NCI-H1417 treated with DMSO at 0.1 percent for 48 hours (cell line): Measurements from ENCODE around the gene ERP44.
"Not testable (repeated sequence)": the region's sequence is repeated elsewhere in the genome, so short reads cannot be mapped to it uniquely, and the experiment has no call there.

Experiments used
- DNase-seq: peaks from one replicate; lab custom pipeline; 2025; lab: John Stamatoyannopoulos, UW

The ERP44 gene

GRCh38 chr9:100098887-100099721, at the start of gene ERP44, which contains the start of gene INVS:
TSS of gene ERP44 (minus strand) at chr9:100099000. CDS start at chr9:100098840, 160 bp downstream.
TSS of gene INVS (plus strand) at chr9:100099243. CDS start at chr9:100104522, 5,279 bp downstream.
- peak; percentile 97 for DNase-seq

- DNase-seq = not testable (repeated sequence)
Measured at GRCh38 chr9:100145976-100146375, 47.2 kb upstream of the ERP44 start.

- not testable (repeated sequence) for DNase-seq
Measured at GRCh38 chr9:100145167-100145934, 46.6 kb upstream of the ERP44 start.

- not testable (repeated sequence) for DNase-seq
Measured at GRCh38 chr9:100141862-100142261, 43.1 kb upstream of the ERP44 start.

GRCh38 chr9:100140303-100140702, 41.5 kb upstream of the ERP44 start:
- not testable (repeated sequence) for DNase-seq

- not testable (repeated sequence) for DNase-seq
Measured at GRCh38 chr9:100136799-100137198, 38.0 kb upstream of the ERP44 start.

- DNase-seq = no peak
Measured at GRCh38 chr9:100134731-100135130, 35.9 kb upstream of the ERP44 start.

- DNase-seq = no peak
Measured at GRCh38 chr9:100131875-100132430, 33.2 kb upstream of the ERP44 start.

- DNase-seq = no peak
Measured at GRCh38 chr9:100131216-100131615, 32.4 kb upstream of the ERP44 start.

- DNase-seq = no peak
Measured at GRCh38 chr9:100129772-100130171, 31.0 kb upstream of the ERP44 start.

GRCh38 chr9:100126423-100126822, 27.6 kb upstream of the ERP44 start:
- no peak for DNase-seq

GRCh38 chr9:100125910-100126309, 27.1 kb upstream of the ERP44 start:
- no peak for DNase-seq

GRCh38 chr9:100125236-100125635, 26.4 kb upstream of the ERP44 start:
- DNase-seq = no peak

GRCh38 chr9:100120286-100120685, 21.5 kb upstream of the ERP44 start:
- DNase-seq = no peak

- DNase-seq = no peak
Measured at GRCh38 chr9:100117316-100117715, 18.5 kb upstream of the ERP44 start.

GRCh38 chr9:100112677-100113336, 14.0 kb upstream of the ERP44 start:
- DNase-seq = no peak

GRCh38 chr9:100111235-100111634, 12.4 kb upstream of the ERP44 start:
- no peak for DNase-seq

GRCh38 chr9:100108559-100108958, 9.8 kb upstream of the ERP44 start:
- no peak for DNase-seq

GRCh38 chr9:100106616-100107015, 7.8 kb upstream of the ERP44 start:
- no peak for DNase-seq

GRCh38 chr9:100105861-100106260, 7.1 kb upstream of the ERP44 start:
- no peak for DNase-seq

- DNase-seq = no peak
Measured at GRCh38 chr9:100104314-100104713, 5.5 kb upstream of the ERP44 start.

GRCh38 chr9:100101608-100102007, 2.8 kb upstream of the ERP44 start:
- no peak for DNase-seq
